Adrenal gland (tissue), 12 donors: Measurements from ENCODE around the gene KIAA0040. TPM values are rescaled to one million over a fixed set of nuclear protein-coding genes. Genes with fewer than 3 reads are reported as not detected.

ENCODE experiments used
- DNase-seq, 7 donors: peaks; one replicate each; pipeline ENCODE4 v3.0.0-alpha.2; 2019 to 2020
- H3K27ac ChIP-seq, 5 donors: fragments of 200-600 bp; sonication (generic) in 4 of 5; 1 replicate in 3 of 5; 2 replicates in 2 of 5; pipeline versions ENCODE4 v1.5.1 to v1.8.0; 2016 to 2020; ENCODE audit warnings: mild to moderate bottlenecking in 1 of 5
- H3K27me3 ChIP-seq: fragments of 200-600 bp; 2 replicates; pipeline ENCODE4 v1.8.0; 2021
- H3K36me3 ChIP-seq, 2 donors: fragments of 200-600 bp; replicated peaks in 1 of 2; 1 replicate in 1 of 2; 2 replicates in 1 of 2; pipeline versions ENCODE4 v1.5.1 to v1.8.0; 2018 to 2022
- H3K4me1 ChIP-seq, 2 donors: fragments of 200-600 bp; replicated peaks in 1 of 2; 1 replicate in 1 of 2; 2 replicates in 1 of 2; pipeline versions ENCODE4 v1.5.1 to v1.8.0; 2018 to 2021
- H3K4me3 ChIP-seq, 4 donors: fragments of 200-600 bp; sonication (generic) in 3 of 4; one replicate each; pipeline ENCODE4 v1.5.1; 2016 to 2018
- H3K9me3 ChIP-seq, 3 donors: fragments of 200-600 bp; sonication (generic) in 1 of 3; replicated peaks in 1 of 3; 1 replicate in 2 of 3; 2 replicates in 1 of 3; pipeline versions ENCODE4 v1.5.1 to v1.8.0; 2016 to 2021
- POLR2A ChIP-seq, 2 donors: fragments of 450-650 bp; IDR thresholded peaks; one replicate each; pipeline ENCODE4 v1.6.1; 2017; ENCODE audit warnings: antibody characterized with exemption in 2 of 2, mild to moderate bottlenecking in 2 of 2, moderate library complexity in 1 of 2
- WGBS, 4 donors: extraction: QIAGEN DNeasy Blood & Tissue Kit in 2 of 4; methylation state at CpG; one replicate each; pipeline versions ENCODE4 v1.1.5 to v1.1.7; 2013 to 2017; 5-methylcytosine and 5-hydroxymethylcytosine counted together
- intact Hi-C, 2 donors: fragments of 100-400 bp; cut with DNase I; formaldehyde crosslinking; loops; one replicate each; pipeline versions ENCODE4 v1.14.1 to v1.15.0; 2022 to 2023
- polyA plus RNA-seq, 3 donors: library from polyadenylated mRNA; stranded (reverse); fragments of 200-250 nt in 2 of 3; fragments of 350-450 nt in 1 of 3; fragmentation: Illumina TruSeq in 1 of 3; extraction: RNeasy Lipid Tissue Mini Kit (QIAGEN cat#74804) in 1 of 3; gene quantifications; one replicate each; pipeline ENCODE4 v1.2.3, GENCODE V29; 2013 to 2014
- total RNA-seq, 9 donors: library from RNA; depleted of rRNA in 4 of 9; stranded (reverse); fragments of >200 nt in 4 of 9; fragments of 120-200 nt in 1 of 9; fragmentation: NEBNext Ultra II Directional in 1 of 9; extraction: Animal tissue kit (Norgen Biotek cat#: 25700) in 1 of 9; gene quantifications; one replicate each; pipeline versions ENCODE4 v1.1.0 to v1.2.4, GENCODE V29; 2013 to 2023
- TF ChIP-seq, protein P1 (sequence below), 6 experiments: fragments of 450-650 bp in 4 of 6; fragments of 200-600 bp in 2 of 6; sonication (generic) in 1 of 6; IDR thresholded peaks; 1 replicate in 5 of 6; 2 replicates in 1 of 6; pipeline versions ENCODE4 v1.5.1 to v1.8.0; 2016 to 2021; ENCODE audit warnings: antibody characterized with exemption in 6 of 6, mild to moderate bottlenecking in 2 of 6, moderate library complexity in 1 of 6
- donor health status: healthy with polysubstance abuse.
- donor health status: Bipolar disorder and iron deficiency.
- donor health status: DM: yes; HTN: yes; CAD: no.
- donor health status: DM: no; HTN: no; CAD: no.
- donor health status: DM: no; HTN: no; CAD: no.
- donor health status: DM: yes; HTN: yes; CAD: no.

KIAA0040 gene
- total and polyA plus RNA-seq, 12 donors: 1.8 to 54.3 (median 12.3) TPM

DNA sequence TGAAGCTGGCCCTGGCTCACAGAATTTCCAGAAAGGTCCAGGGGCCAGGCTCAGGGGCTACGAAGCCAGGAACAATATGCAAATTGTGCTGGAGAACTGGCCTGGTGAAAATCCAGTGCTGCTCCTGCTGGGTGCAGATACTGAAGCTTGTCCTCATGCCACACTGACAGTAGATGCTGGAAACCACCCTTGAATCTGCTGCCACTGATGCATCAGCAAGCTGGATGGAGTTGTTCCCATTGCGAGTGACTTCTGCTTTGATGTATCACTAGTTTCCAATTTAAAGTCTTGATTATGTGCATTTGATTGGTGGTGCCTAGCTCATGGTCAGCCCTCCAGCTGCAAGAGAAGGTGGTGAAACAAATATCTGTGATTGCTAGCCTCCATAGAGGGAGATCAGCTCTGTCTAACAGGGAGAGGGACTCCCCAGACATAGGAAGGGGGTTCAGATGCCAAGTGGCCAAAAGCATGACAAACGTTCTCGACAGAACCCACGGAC, 11.0 kb upstream of the KIAA0040 start:
- intact Hi-C loops: no loop called here
- no peak for DNase-seq
- 86 to 96% (median 92%) methylated on average over 4 to 5 of the region's 5 CpGs for WGBS, 4 donors
- H3K36me3 ChIP-seq: no peaks in the 10 kb centered on the region
- no peak overlapping the region for H3K4me3 ChIP-seq
- no peak overlapping the region for H3K27ac ChIP-seq
- H3K4me1 ChIP-seq: peaks cover 0 to 10% of the 10 kb centered on the region in 2 donors
- no peaks in the 10 kb centered on the region for H3K27me3 ChIP-seq
- no peaks in the 10 kb centered on the region for H3K9me3 ChIP-seq
- TF ChIP-seq POLR2A (IDR thresholded peaks at IDR 0.05): no peak
- TF ChIP-seq, protein P1, sequence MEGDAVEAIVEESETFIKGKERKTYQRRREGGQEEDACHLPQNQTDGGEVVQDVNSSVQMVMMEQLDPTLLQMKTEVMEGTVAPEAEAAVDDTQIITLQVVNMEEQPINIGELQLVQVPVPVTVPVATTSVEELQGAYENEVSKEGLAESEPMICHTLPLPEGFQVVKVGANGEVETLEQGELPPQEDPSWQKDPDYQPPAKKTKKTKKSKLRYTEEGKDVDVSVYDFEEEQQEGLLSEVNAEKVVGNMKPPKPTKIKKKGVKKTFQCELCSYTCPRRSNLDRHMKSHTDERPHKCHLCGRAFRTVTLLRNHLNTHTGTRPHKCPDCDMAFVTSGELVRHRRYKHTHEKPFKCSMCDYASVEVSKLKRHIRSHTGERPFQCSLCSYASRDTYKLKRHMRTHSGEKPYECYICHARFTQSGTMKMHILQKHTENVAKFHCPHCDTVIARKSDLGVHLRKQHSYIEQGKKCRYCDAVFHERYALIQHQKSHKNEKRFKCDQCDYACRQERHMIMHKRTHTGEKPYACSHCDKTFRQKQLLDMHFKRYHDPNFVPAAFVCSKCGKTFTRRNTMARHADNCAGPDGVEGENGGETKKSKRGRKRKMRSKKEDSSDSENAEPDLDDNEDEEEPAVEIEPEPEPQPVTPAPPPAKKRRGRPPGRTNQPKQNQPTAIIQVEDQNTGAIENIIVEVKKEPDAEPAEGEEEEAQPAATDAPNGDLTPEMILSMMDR (IDR thresholded peaks at IDR 0.05): no peak

DNA sequence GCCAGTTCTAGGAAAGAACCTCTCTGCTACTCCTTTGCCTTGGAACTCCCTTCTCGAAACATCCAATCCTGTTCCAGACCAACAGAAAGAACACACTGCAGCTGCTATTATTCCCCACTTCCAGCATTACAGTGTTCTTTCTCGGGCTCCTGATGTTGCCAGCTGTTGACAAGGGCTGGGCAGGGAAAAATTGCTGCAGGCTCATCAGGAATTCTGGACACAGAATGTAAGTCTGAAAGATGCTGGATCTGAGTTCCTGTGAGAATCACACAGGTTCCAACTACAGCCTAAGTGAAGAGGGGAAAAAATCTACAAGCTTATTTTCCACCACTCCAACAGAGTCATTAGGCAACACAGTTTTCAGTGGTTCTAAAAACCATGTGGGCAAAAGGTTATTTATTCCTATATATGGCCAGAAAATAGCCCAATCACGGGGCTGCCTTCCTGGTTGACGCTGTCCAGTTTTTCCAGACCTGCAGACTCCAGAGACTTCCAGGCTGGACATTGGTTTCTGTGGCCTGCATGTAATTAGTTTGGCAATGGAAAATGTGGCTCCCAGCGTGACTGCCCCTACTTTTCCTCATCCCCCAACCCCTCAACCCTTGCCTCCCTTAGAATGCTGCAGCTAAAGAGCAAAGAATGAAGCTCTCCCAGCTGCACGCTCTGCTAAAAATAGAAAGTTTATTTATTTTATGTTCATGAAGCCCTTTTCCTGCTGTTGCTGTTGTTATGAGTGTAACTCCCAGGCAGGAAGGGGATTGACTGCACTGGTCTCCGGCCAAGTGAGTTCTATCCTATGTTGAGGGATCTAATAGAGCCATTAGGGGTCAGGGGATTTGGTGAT, 8.3 kb upstream of the KIAA0040 start:
- WGBS, 4 donors: 38 to 46% (median 44%) methylated on average over 7 of the region's 7 CpGs
- Histone ChIP-seq H3K36me3 (no peaks in the 10 kb centered on the region), H3K27me3 (no peaks in the 10 kb centered on the region), H3K27ac (peak overlapping the region in 2 of 5 donors; percentile 14 to 65), H3K4me3 (no peak overlapping the region), H3K4me1 (peaks cover 0 to 10% of the 10 kb centered on the region in 2 donors), H3K9me3 (no peaks in the 10 kb centered on the region)
- intact Hi-C loops: no loop called here
- TF ChIP-seq POLR2A (IDR thresholded peaks at IDR 0.05): no peak
- TF ChIP-seq, protein P1 (IDR thresholded peaks at IDR 0.05): no peak
- DNase-seq: no peak

DNA sequence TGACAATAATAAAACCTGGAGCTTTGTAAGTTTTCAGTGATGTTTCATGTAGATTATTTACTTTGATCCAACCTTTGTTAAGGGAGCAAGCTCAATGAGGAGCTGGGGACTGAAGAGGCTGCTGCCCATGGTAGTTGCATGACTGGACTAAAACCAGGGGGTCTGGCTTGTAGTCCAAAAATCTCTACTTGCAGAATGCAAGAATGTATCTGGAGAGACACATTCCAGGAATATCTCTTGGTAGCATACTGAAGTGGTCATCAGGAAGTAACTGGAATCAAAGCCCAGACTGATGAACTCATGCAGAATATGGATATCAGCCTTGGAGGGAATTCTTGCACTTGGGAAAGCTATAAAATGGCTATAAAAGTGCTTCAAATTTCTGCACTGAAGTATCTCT, 5.8 kb upstream of the KIAA0040 start:
- intact Hi-C loops: no loop called here
- TF ChIP-seq POLR2A (IDR thresholded peaks at IDR 0.05): no peak
- TF ChIP-seq, protein P1 (IDR thresholded peaks at IDR 0.05): no peak
- no peak for DNase-seq
- Histone ChIP-seq H3K36me3 (no peaks in the 10 kb centered on the region), H3K9me3 (no peaks in the 10 kb centered on the region), H3K4me3 (no peak overlapping the region), H3K27me3 (no peaks in the 10 kb centered on the region), H3K4me1 (peaks cover 0 to 11% of the 10 kb centered on the region in 2 donors), H3K27ac (no peak overlapping the region)

DNA sequence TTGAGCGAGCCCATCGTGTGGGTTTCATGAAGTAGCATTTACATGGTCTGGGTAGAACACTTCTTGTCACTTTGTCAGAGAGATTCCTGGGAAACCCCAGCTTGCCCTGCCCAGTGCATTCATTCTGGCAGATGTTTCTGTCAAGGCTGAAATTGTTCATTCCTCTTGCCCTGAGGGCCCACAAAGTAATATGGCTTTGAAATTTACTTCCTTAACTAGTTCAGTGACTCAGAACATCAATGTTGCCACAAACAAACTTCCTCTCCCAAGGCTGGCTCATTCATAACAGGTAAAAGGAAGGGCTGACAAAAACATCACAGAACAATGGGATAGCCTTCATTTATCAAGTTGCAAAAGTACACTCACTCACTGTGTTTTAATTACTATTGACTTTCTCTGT, 5.0 kb upstream of the KIAA0040 start:
- peaks cover 0 to 14% of the 10 kb centered on the region in 2 donors for H3K4me1 ChIP-seq
- no peaks in the 10 kb centered on the region for H3K27me3 ChIP-seq
- no peaks in the 10 kb centered on the region for H3K36me3 ChIP-seq
- 85 to 87% (median 86%) methylated on average over 2 of the region's 2 CpGs for WGBS, 4 donors
- intact Hi-C loops: no loop called here
- DNase-seq: no peak
- TF ChIP-seq, protein P1 (IDR thresholded peaks at IDR 0.05): no peak
- TF ChIP-seq POLR2A (IDR thresholded peaks at IDR 0.05): no peak
- H3K4me3 ChIP-seq: no peak overlapping the region
- no peaks in the 10 kb centered on the region for H3K9me3 ChIP-seq
- H3K27ac ChIP-seq: no peak overlapping the region
